NCI-H187 treated with DMSO at 0.1 percent for 48 hours (cell line): ENCODE results near the gene FAM107B.
"Not testable (repeated sequence)": the region's sequence is repeated elsewhere in the genome, so short reads cannot be mapped to it uniquely, and the experiment has no call there.

Experiments used
- DNase-seq: peaks from one replicate; lab custom pipeline; 2025; lab: John Stamatoyannopoulos, UW

FAM107B gene

GRCh38 chr10:14736043-14736442 is 38.7 kb downstream of the FAM107B start:
- DNase-seq = no peak

GRCh38 chr10:14731875-14732512 is 42.7 kb downstream of the FAM107B start:
- DNase-seq = no peak

- no peak for DNase-seq
Observed at GRCh38 chr10:14728346-14728745, 46.4 kb downstream of the FAM107B start.

- DNase-seq = no peak
Observed at GRCh38 chr10:14727924-14728323, 46.8 kb downstream of the FAM107B start.

GRCh38 chr10:14727465-14727864 is 47.2 kb downstream of the FAM107B start:
- no peak for DNase-seq

- DNase-seq = no peak
Observed at GRCh38 chr10:14724931-14725330, 49.8 kb downstream of the FAM107B start.

- DNase-seq = no peak
Observed at GRCh38 chr10:14723052-14723689, 51.5 kb downstream of the FAM107B start.

- DNase-seq = no peak
Observed at GRCh38 chr10:14717552-14717951, 57.1 kb downstream of the FAM107B start.

GRCh38 chr10:14712991-14713424 is 61.7 kb downstream of the FAM107B start:
- DNase-seq = no peak

GRCh38 chr10:14709344-14709743 is 65.4 kb downstream of the FAM107B start:
- DNase-seq = not testable (repeated sequence)

- no peak for DNase-seq
Observed at GRCh38 chr10:14707481-14707880, 67.2 kb downstream of the FAM107B start.

- DNase-seq = no peak
Observed at GRCh38 chr10:14705548-14706230, 69.0 kb downstream of the FAM107B start.

- DNase-seq = no peak
Observed at GRCh38 chr10:14703631-14704001, 71.1 kb downstream of the FAM107B start.

- DNase-seq = no peak
Observed at GRCh38 chr10:14701466-14701865, 73.2 kb downstream of the FAM107B start.

- DNase-seq = no peak
Observed at GRCh38 chr10:14700546-14700945, 74.2 kb downstream of the FAM107B start.

GRCh38 chr10:14699482-14699881 is 75.2 kb downstream of the FAM107B start:
- no peak for DNase-seq

GRCh38 chr10:14698829-14699170 is 75.9 kb downstream of the FAM107B start:
- no peak for DNase-seq

GRCh38 chr10:14698111-14698828 is 76.4 kb downstream of the FAM107B start:
- DNase-seq = no peak

GRCh38 chr10:14697281-14697680 is 77.4 kb downstream of the FAM107B start:
- DNase-seq = no peak

GRCh38 chr10:14696821-14697220 is 77.9 kb downstream of the FAM107B start:
- DNase-seq = no peak

GRCh38 chr10:14695847-14696480 is 78.7 kb downstream of the FAM107B start:
- DNase-seq = no peak

GRCh38 chr10:14693891-14694290 is 80.8 kb downstream of the FAM107B start:
- DNase-seq = no peak
